ENCODE measurements around the gene EPB41L5. TPM values are rescaled to one million over a fixed set of nuclear protein-coding genes. Genes with fewer than 3 reads are reported as not detected.

Gene EPB41L5
- total and polyA plus RNA-seq, 8 donors, result 5.3 to 64.5 (median 28.5) TPM

DNA sequence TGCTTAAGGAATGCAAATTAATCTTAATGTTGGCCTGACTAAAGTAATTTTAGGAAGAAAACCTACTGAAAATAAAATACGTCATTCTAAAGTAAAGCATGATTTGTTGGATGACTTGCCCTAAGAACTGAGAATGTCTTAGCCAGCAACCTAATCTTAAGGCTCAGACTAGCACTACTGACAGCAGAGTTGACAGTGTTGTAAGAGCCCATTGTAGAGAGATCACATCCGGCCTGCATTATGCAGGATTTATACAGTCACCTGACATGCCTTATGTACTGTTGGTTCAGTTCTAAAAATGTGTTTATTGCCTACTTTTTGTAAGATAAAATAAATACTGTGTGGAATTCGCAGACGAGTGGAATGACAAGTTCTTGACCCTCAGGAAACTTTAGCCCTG, 128.0 kb downstream of the EPB41L5 start:
- intact Hi-C loops (cut with DNase I; ENCODE audit: low total_unique reads), result no loop called here
- peaks cover 0 to 12% (median 6%) of the 10 kb centered on the region in 4 donors for H3K36me3 ChIP-seq
- no peak for TF ChIP-seq EP300 (IDR thresholded peaks at IDR 0.05)
- TF ChIP-seq, protein P1, sequence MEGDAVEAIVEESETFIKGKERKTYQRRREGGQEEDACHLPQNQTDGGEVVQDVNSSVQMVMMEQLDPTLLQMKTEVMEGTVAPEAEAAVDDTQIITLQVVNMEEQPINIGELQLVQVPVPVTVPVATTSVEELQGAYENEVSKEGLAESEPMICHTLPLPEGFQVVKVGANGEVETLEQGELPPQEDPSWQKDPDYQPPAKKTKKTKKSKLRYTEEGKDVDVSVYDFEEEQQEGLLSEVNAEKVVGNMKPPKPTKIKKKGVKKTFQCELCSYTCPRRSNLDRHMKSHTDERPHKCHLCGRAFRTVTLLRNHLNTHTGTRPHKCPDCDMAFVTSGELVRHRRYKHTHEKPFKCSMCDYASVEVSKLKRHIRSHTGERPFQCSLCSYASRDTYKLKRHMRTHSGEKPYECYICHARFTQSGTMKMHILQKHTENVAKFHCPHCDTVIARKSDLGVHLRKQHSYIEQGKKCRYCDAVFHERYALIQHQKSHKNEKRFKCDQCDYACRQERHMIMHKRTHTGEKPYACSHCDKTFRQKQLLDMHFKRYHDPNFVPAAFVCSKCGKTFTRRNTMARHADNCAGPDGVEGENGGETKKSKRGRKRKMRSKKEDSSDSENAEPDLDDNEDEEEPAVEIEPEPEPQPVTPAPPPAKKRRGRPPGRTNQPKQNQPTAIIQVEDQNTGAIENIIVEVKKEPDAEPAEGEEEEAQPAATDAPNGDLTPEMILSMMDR (IDR thresholded peaks at IDR 0.05), result no peak
- no peak for TF ChIP-seq POLR2A (IDR thresholded peaks at IDR 0.05)
- TF ChIP-seq POLR2AphosphoS5 (IDR thresholded peaks at IDR 0.05), result no peak
- WGBS, 5 donors, result 76 to 85% (median 82%) methylated on average over 4 of the region's 4 CpGs
- no peak for DNase-seq
- H3K4me1 ChIP-seq, result no peaks in the 10 kb centered on the region
- H3K27me3 ChIP-seq, result no peaks in the 10 kb centered on the region
- H3K27ac ChIP-seq, result no peak overlapping the region
- no peak overlapping the region for H3K4me3 ChIP-seq
- no peaks in the 10 kb centered on the region for H3K9me3 ChIP-seq

DNA sequence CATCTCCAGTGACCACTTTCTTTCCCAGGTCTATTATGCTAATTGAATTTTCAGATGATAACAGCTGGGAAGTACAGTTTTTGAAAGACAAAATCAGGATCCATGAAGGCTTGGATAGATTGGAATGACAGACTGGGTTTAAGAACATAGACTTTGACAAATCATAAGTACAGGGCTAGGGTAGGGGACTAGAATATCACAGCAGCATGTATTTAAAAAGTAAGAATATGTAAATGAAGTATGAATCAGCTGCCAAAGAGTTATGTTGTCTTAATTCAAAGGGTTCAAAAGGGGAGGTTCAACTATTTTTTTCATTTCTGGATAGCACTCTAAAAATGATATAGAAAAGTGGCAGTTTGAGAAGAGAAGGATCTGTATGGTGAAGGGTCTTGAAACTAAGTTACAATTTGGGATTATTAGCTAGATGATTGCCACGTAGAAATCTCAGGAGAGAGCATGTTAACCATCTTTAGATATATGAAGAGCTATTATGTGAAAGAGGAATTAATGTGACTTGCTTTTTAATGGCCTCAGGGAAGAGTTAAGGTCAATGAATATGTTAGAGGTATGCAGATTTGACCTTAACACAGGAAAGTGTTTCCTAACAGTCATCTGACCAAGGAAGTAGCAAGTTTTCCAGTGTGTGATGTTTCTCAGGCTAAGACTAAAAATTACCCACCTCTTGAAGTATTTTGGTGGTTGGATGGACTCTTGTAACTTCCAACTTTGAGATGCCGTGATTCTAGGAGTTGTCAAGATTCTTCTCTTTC, 128.6 kb downstream of the EPB41L5 start:
- no peaks in the 10 kb centered on the region for H3K4me1 ChIP-seq
- no peak for TF ChIP-seq EP300 (IDR thresholded peaks at IDR 0.05)
- no peak for TF ChIP-seq POLR2AphosphoS5 (IDR thresholded peaks at IDR 0.05)
- TF ChIP-seq POLR2A (IDR thresholded peaks at IDR 0.05), result no peak
- TF ChIP-seq, protein P1 (IDR thresholded peaks at IDR 0.05), result no peak
- WGBS, 5 donors, result 83 to 95% (median 92%) methylated on average over 2 of the region's 2 CpGs
- intact Hi-C loops (cut with DNase I; ENCODE audit: low total_unique reads), result no loop called here
- H3K9me3 ChIP-seq, result no peaks in the 10 kb centered on the region
- H3K27ac ChIP-seq, result no peak overlapping the region
- no peak overlapping the region for H3K4me3 ChIP-seq
- DNase-seq, result no peak
- H3K27me3 ChIP-seq, result no peaks in the 10 kb centered on the region
- peaks cover 0 to 17% (median 8%) of the 10 kb centered on the region in 4 donors for H3K36me3 ChIP-seq

DNA sequence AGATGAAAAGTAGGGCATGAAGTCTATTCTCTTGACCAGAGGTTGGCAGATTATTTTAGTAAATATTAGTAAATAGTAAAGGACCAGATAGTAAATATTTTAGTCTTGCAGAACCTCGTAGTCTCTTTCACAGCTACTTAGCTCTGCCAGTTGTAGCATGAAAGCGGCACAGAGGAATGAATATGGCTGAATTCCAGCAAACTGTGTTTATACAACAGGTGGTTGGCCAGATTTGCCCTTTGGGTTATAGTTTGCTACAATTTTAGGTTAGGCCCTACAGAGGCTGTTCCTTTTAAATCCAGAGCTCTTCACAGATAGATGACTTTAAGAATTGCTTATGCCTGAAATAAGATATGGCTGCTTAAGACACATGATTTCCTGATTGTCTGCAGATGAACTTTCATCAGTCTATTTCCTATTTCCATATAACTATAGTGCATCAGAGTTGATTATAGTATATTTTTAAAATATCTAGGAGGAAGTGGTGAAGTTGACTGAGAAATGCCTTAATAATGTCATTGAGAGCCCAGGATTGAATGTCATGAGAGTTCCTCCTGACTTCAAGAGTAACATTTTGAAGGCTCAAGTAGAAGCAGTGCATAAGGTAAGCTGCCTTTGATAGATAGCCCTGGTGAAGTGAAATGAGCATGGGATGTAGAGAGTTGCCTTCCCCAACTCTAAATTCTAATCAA, 129.8 kb downstream of the EPB41L5 start:
- H3K27me3 ChIP-seq, result no peaks in the 10 kb centered on the region
- WGBS, 5 donors, result 30 to 52% (median 42%) methylated on average over 2 of the region's 2 CpGs
- no peaks in the 10 kb centered on the region for H3K9me3 ChIP-seq
- intact Hi-C loops (cut with DNase I; ENCODE audit: low total_unique reads), result no loop called here
- H3K4me1 ChIP-seq, result no peaks in the 10 kb centered on the region
- no peak for DNase-seq
- no peak for TF ChIP-seq POLR2A (IDR thresholded peaks at IDR 0.05)
- TF ChIP-seq, protein P1 (IDR thresholded peaks at IDR 0.05), result no peak
- TF ChIP-seq EP300 (IDR thresholded peaks at IDR 0.05), result no peak
- no peak for TF ChIP-seq POLR2AphosphoS5 (IDR thresholded peaks at IDR 0.05)
- H3K4me3 ChIP-seq, result no peak overlapping the region
- no peak overlapping the region for H3K27ac ChIP-seq
- peaks cover 0 to 29% (median 18%) of the 10 kb centered on the region in 4 donors for H3K36me3 ChIP-seq

DNA sequence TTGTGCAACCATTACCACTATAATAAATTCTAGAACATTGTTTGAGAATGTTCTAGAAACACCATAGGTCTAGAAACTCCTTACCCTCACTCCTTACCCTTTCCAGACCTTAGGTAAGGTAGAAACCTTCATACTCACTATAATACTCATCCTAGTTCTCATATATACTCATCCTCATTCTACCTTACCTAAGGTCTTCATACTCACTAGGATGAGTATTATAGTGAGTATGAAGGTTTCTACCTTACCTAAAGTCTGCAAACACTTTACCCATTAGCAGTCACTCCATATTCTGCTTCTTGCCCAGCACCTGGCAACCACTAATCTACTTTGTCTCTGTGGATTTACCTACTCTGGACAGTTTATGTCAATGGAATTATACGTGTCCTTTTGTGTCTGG, 135.4 kb downstream of the EPB41L5 start:
- Histone ChIP-seq H3K36me3 (peaks cover 8 to 74% (median 52%) of the 10 kb centered on the region in 4 donors), H3K4me1 (no peaks in the 10 kb centered on the region), H3K9me3 (peaks cover 0 to 25% (median 8%) of the 10 kb centered on the region in 4 donors), H3K27me3 (no peaks in the 10 kb centered on the region), H3K4me3 (no peak overlapping the region), H3K27ac (no peak overlapping the region)
- WGBS, 5 donors, result 87 to 97% (median 97%) methylated on average over 1 of the region's 1 CpG
- no peak for DNase-seq
- TF ChIP-seq POLR2A (IDR thresholded peaks at IDR 0.05) (no peak), POLR2AphosphoS5 (IDR thresholded peaks at IDR 0.05) (no peak), EP300 (IDR thresholded peaks at IDR 0.05) (no peak)
- TF ChIP-seq, protein P1 (IDR thresholded peaks at IDR 0.05), result no peak
- intact Hi-C loops (cut with DNase I; ENCODE audit: low total_unique reads), result no loop called here

Measured in stomach (tissue), 9 donors.